CD4-positive, CD25-positive, alpha-beta regulatory T cell (primary cell): ENCODE data around the gene LSM14B. TPM values are rescaled to one million over a fixed set of nuclear protein-coding genes. Genes with fewer than 3 reads are reported as not detected.

Experiments
- ATAC-seq, 2 donors: fragments of 150-1000 bp; cut with Tn5 transposase; one replicate each; pipeline ENCODE4 v1.10.0; 2021; ENCODE audit warnings: low read depth in 2 of 2, moderate number of reproducible peaks in 2 of 2, moderate library complexity in 1 of 2
- DNase-seq, 3 donors: peaks; one replicate each; pipeline versions ENCODE4 v3.0.0 to v3.0.0-alpha.2; 2012 to 2022; ENCODE audit warnings: mixed read lengths in 1 of 3
- H3K27ac ChIP-seq: one replicate; pipeline ENCODE4 v1.7.0; 2013; ENCODE audit warnings: mild to moderate bottlenecking, low read length; ENCODE audit not compliant: insufficient read depth, poor library complexity, severe bottlenecking
- H3K27me3 ChIP-seq: one replicate; pipeline ENCODE4 v1.7.0; 2013; ENCODE audit warnings: low read length; ENCODE audit not compliant: control insufficient read depth, insufficient read depth
- H3K36me3 ChIP-seq: one replicate; pipeline ENCODE4 v1.7.0; 2013; ENCODE audit warnings: mild to moderate bottlenecking, low read length, moderate library complexity; ENCODE audit not compliant: control insufficient read depth, insufficient read depth
- H3K4me1 ChIP-seq: 2 replicates; pipeline ENCODE4 v1.7.0; 2013; ENCODE audit warnings: mild to moderate bottlenecking, low read length; ENCODE audit not compliant: insufficient read depth, control insufficient read depth, poor library complexity, severe bottlenecking
- H3K4me3 ChIP-seq: one replicate; pipeline ENCODE4 v1.7.0; 2013; ENCODE audit warnings: low read depth, mild to moderate bottlenecking, low read length, moderate library complexity
- H3K9me3 ChIP-seq, 2 experiments: 1 replicate in 1 of 2; 2 replicates in 1 of 2; pipeline ENCODE4 v1.7.0; 2013; ENCODE audit warnings: low read length in 2 of 2, mild to moderate bottlenecking in 1 of 2, moderate library complexity in 1 of 2; ENCODE audit not compliant: control insufficient read depth in 2 of 2
- H3K27ac Mint-ChIP-seq, 3 donors: one replicate each; pipeline ENCODE4 v1.8.0; 2020 to 2022; ENCODE audit warnings: mild to moderate bottlenecking in 3 of 3, mixed read lengths in 3 of 3, moderate library complexity in 2 of 3
- H3K27me3 Mint-ChIP-seq: one replicate; pipeline ENCODE4 v1.8.0; 2022; ENCODE audit warnings: mild to moderate bottlenecking, mixed read lengths
- H3K36me3 Mint-ChIP-seq: one replicate; pipeline ENCODE4 v1.8.0; 2020; ENCODE audit warnings: mixed read lengths
- H3K4me1 Mint-ChIP-seq, 4 donors: one replicate each; pipeline ENCODE4 v1.8.0; 2020 to 2022; ENCODE audit warnings: mixed read lengths in 4 of 4, mild to moderate bottlenecking in 1 of 4
- H3K4me3 Mint-ChIP-seq, 4 donors: one replicate each; pipeline ENCODE4 v1.8.0; 2020 to 2022; ENCODE audit warnings: mild to moderate bottlenecking in 4 of 4, mixed read lengths in 4 of 4, moderate library complexity in 3 of 4
- H3K9me3 Mint-ChIP-seq, 7 donors: one replicate each; pipeline ENCODE4 v1.8.0; 2020 to 2022; ENCODE audit warnings: mixed read lengths in 7 of 7, mild to moderate bottlenecking in 3 of 7, moderate library complexity in 2 of 7
- polyA plus RNA-seq, 4 donors: library from polyadenylated mRNA; unstranded; fragments of 300-500 nt; fragmentation: Illumina TruSeq; gene quantifications; one replicate each; pipeline ENCODE4 v1.2.3, GENCODE V29; 2021
- total RNA-seq: library from RNA; stranded (reverse); gene quantifications from one replicate; pipeline ENCODE4 v1.2.3, GENCODE V29; 2022

The LSM14B gene
- total and polyA plus RNA-seq, 5 donors from 2014 or later = 0.65 to 33.7 (median 1.2) TPM

- no peaks in the 10 kb centered on the region for H3K27me3 ChIP-seq
- Mint-ChIP-seq H3K4me1 (peaks cover 4 to 50% (median 39%) of the 10 kb centered on the region in 4 donors), H3K27ac (peak overlapping the region in 2 of 3 donors; percentile 28 to 63), H3K9me3 (no peaks in the 10 kb centered on the region), H3K4me3 (peak overlapping the region in 2 of 4 donors; percentile 65 to 81), H3K36me3 (peaks cover 44% of the 10 kb centered on the region), H3K27me3 (no peaks in the 10 kb centered on the region)
- peaks cover 81% of the 10 kb centered on the region for H3K36me3 ChIP-seq
- DNase-seq (no peak), ATAC-seq (no peak)
- H3K4me3 ChIP-seq = no peak overlapping the region
- no peak overlapping the region for H3K27ac ChIP-seq
- peaks cover 19% of the 10 kb centered on the region for H3K4me1 ChIP-seq
- no peaks in the 10 kb centered on the region for H3K9me3 ChIP-seq
Observed at GRCh38 chr20:62127799-62128198, 5.5 kb downstream of the LSM14B start.

- Mint-ChIP-seq H3K36me3 (peaks cover 44% of the 10 kb centered on the region), H3K27me3 (no peaks in the 10 kb centered on the region), H3K4me3 (peak overlapping the region in 2 of 4 donors; percentile 38 to 65), H3K9me3 (no peaks in the 10 kb centered on the region), H3K4me1 (peaks cover 4 to 46% (median 37%) of the 10 kb centered on the region in 4 donors), H3K27ac (peak overlapping the region in 2 of 3 donors; percentile 21 to 47)
- H3K27ac ChIP-seq = no peak overlapping the region
- peaks cover 12% of the 10 kb centered on the region for H3K4me1 ChIP-seq
- no peaks in the 10 kb centered on the region for H3K27me3 ChIP-seq
- no peak for DNase-seq
- ATAC-seq = no peak
- H3K4me3 ChIP-seq = no peak overlapping the region
- H3K9me3 ChIP-seq = no peaks in the 10 kb centered on the region
- H3K36me3 ChIP-seq = peaks cover 88% of the 10 kb centered on the region
Observed at GRCh38 chr20:62128502-62128901, 6.2 kb downstream of the LSM14B start.

- H3K9me3 ChIP-seq = no peaks in the 10 kb centered on the region
- peak overlapping the region in 1 of 3 donors; percentile 58 for H3K27ac Mint-ChIP-seq
- H3K4me3 ChIP-seq = no peak overlapping the region
- H3K36me3 Mint-ChIP-seq = peaks cover 42% of the 10 kb centered on the region
- H3K4me1 ChIP-seq = peaks cover 4% of the 10 kb centered on the region
- no peaks in the 10 kb centered on the region for H3K27me3 ChIP-seq
- H3K27ac ChIP-seq = no peak overlapping the region
- DNase-seq (no peak), ATAC-seq (no peak)
- peaks cover 95% of the 10 kb centered on the region for H3K36me3 ChIP-seq
- no peaks in the 10 kb centered on the region for H3K9me3 Mint-ChIP-seq
- no peaks in the 10 kb centered on the region for H3K27me3 Mint-ChIP-seq
- peak overlapping the region in 1 of 4 donors; percentile 33 for H3K4me3 Mint-ChIP-seq
- peaks cover 4 to 37% (median 26%) of the 10 kb centered on the region in 4 donors for H3K4me1 Mint-ChIP-seq
Observed at GRCh38 chr20:62129731-62130531, 7.7 kb downstream of the LSM14B start.

- Mint-ChIP-seq H3K4me3 (peak overlapping the region in 1 of 4 donors; percentile 19), H3K27ac (peak overlapping the region; percentile 82 to 95 (median 85)), H3K27me3 (no peaks in the 10 kb centered on the region), H3K9me3 (no peaks in the 10 kb centered on the region), H3K4me1 (peaks cover 6 to 31% (median 27%) of the 10 kb centered on the region in 4 donors), H3K36me3 (peaks cover 41% of the 10 kb centered on the region)
- DNase-seq = no peak
- Histone ChIP-seq H3K4me1 (peaks cover 4% of the 10 kb centered on the region), H3K27me3 (no peaks in the 10 kb centered on the region), H3K27ac (peak overlapping the region; percentile 30), H3K9me3 (no peaks in the 10 kb centered on the region), H3K4me3 (no peak overlapping the region), H3K36me3 (peaks cover 95% of the 10 kb centered on the region)
- no peak for ATAC-seq
Observed at GRCh38 chr20:62131560-62132320, 9.5 kb downstream of the LSM14B start.

- Histone ChIP-seq H3K4me1 (peaks cover 4% of the 10 kb centered on the region), H3K36me3 (peaks cover 95% of the 10 kb centered on the region), H3K27ac (peak overlapping the region; percentile 28), H3K27me3 (no peaks in the 10 kb centered on the region), H3K4me3 (no peak overlapping the region), H3K9me3 (no peaks in the 10 kb centered on the region)
- Mint-ChIP-seq H3K9me3 (no peaks in the 10 kb centered on the region), H3K27me3 (no peaks in the 10 kb centered on the region), H3K36me3 (peaks cover 42% of the 10 kb centered on the region), H3K27ac (peak overlapping the region; percentile 71 to 95 (median 85)), H3K4me3 (peak overlapping the region in 2 of 4 donors; percentile 19 to 59), H3K4me1 (peaks cover 9 to 29% (median 25%) of the 10 kb centered on the region in 4 donors)
- DNase-seq (no peak), ATAC-seq (no peak)
Observed at GRCh38 chr20:62132421-62132820, 10.1 kb downstream of the LSM14B start.

- Mint-ChIP-seq H3K27ac (peak overlapping the region in 1 of 3 donors; percentile 38), H3K4me1 (peaks cover 9 to 29% (median 26%) of the 10 kb centered on the region in 4 donors), H3K9me3 (no peaks in the 10 kb centered on the region), H3K27me3 (no peaks in the 10 kb centered on the region), H3K36me3 (peaks cover 42% of the 10 kb centered on the region), H3K4me3 (peak overlapping the region in 1 of 4 donors; percentile 38)
- DNase-seq = no peak
- H3K9me3 ChIP-seq = no peaks in the 10 kb centered on the region
- no peak for ATAC-seq
- H3K36me3 ChIP-seq = peaks cover 95% of the 10 kb centered on the region
- H3K4me1 ChIP-seq = peaks cover 4% of the 10 kb centered on the region
- H3K27me3 ChIP-seq = no peaks in the 10 kb centered on the region
- peak overlapping the region; percentile 28 for H3K27ac ChIP-seq
- no peak overlapping the region for H3K4me3 ChIP-seq
Observed at GRCh38 chr20:62133051-62133845, 11.0 kb downstream of the LSM14B start.

GRCh38 chr20:62133864-62134263 is 11.6 kb downstream of the LSM14B start:
- Mint-ChIP-seq H3K4me3 (peak overlapping the region in 1 of 4 donors; percentile 19), H3K27ac (peak overlapping the region; percentile 36 to 47 (median 38)), H3K9me3 (no peaks in the 10 kb centered on the region), H3K27me3 (no peaks in the 10 kb centered on the region), H3K4me1 (peaks cover 5 to 28% (median 22%) of the 10 kb centered on the region in 4 donors), H3K36me3 (peaks cover 39% of the 10 kb centered on the region)
- DNase-seq (peak in 1 of 3 donors; percentile 19), ATAC-seq (no peak)
- Histone ChIP-seq H3K4me3 (no peak overlapping the region), H3K36me3 (peaks cover 95% of the 10 kb centered on the region), H3K9me3 (no peaks in the 10 kb centered on the region), H3K27me3 (no peaks in the 10 kb centered on the region), H3K27ac (no peak overlapping the region), H3K4me1 (peaks cover 4% of the 10 kb centered on the region)
